Measurements from ENCODE around the gene ZNF32. TPM values are rescaled to one million over a fixed set of nuclear protein-coding genes. Genes with fewer than 3 reads are reported as not detected.

The ZNF32 gene
- total and polyA plus RNA-seq, 5 experiments from 2014 or later: 46.1 to 98.2 (median 79.1) TPM

DNA sequence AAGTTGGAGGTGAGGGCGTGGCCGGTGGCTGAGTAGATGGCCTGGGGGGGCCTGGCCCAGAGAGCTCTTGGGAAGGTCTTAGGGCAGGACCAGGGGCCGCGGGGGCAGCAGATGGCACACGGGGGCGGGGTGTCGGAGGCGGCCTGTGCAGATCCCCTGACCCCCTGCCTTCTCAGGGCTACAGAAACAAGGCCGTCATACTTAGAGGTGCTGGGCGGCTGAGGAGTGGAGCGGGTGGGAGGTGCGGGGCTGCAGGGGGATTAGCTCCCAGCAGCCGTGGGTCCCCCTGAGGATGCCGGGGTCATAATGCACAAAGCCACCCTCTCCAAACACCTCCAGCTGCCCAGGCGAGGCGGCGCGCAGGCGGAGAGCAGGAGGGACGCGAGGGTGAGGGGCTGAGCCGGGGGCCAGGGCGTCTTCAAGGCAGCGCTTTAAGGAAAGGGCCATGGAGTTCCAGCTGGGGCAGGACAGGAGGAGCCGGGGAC is 40.4 kb upstream of the ZNF32 start:
- H3K36me3 Mint-ChIP-seq: no peaks in the 10 kb centered on the region
- POLR2A ChIA-PET: interaction anchor here (1.0 to 1.2 kb wide), 2 partner anchors 40 to 341 kb away, joined by 4 to 8 read pairs; partner anchors contain the start of gene ZNF32
- H3K9me3 Mint-ChIP-seq: no peaks in the 10 kb centered on the region
- DNase-seq (no peak), ATAC-seq (no peak)
- peak overlapping the region in 5 of 10 donors; percentile 48 to 91 (median 74) for H3K27ac Mint-ChIP-seq
- peak overlapping the region; percentile 86 to 94 (median 90) for H3K4me3 Mint-ChIP-seq
- H3K27me3 Mint-ChIP-seq: peaks cover 5 to 29% (median 24%) of the 10 kb centered on the region in 5 donors
- peaks cover 5 to 13% (median 5%) of the 10 kb centered on the region in 4 donors for H3K4me1 Mint-ChIP-seq

DNA sequence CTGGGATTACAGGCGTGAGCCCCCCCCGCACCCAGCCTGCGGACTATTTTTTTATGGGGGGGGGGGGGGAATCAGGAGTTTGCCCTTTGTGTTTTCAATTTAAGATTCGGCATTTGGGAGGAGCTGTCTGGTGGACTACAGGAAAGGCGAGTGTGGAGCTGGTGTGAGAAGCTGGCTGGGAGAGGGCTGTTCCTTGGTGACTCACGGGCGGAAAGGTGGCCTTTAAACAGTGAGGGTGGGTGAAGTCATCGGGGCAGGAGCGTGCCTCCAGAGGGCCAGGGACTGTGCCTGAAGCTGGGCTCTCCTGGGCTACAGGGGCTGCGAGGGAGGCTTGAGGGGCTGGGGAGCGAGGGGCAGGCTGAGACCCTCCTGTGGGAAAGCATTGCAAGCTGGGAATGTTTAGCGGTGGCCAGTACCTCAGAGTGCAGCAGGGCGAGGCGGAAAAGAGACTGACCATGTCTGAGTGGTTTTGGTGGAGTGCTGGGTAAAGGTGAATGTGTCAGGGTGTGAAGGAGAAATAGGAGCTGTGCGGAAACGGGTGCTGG is 39.7 kb upstream of the ZNF32 start:
- H3K27ac Mint-ChIP-seq: peak overlapping the region in 3 of 10 donors; percentile 48 to 77 (median 72)
- DNase-seq (no peak), ATAC-seq (no peak)
- H3K27me3 Mint-ChIP-seq: peaks cover 9 to 27% (median 19%) of the 10 kb centered on the region in 5 donors
- H3K36me3 Mint-ChIP-seq: no peaks in the 10 kb centered on the region
- peak overlapping the region; percentile 55 to 94 (median 74) for H3K4me3 Mint-ChIP-seq
- H3K9me3 Mint-ChIP-seq: no peaks in the 10 kb centered on the region
- POLR2A ChIA-PET: no interaction called here
- peaks cover 5 to 13% (median 5%) of the 10 kb centered on the region in 4 donors for H3K4me1 Mint-ChIP-seq

DNA sequence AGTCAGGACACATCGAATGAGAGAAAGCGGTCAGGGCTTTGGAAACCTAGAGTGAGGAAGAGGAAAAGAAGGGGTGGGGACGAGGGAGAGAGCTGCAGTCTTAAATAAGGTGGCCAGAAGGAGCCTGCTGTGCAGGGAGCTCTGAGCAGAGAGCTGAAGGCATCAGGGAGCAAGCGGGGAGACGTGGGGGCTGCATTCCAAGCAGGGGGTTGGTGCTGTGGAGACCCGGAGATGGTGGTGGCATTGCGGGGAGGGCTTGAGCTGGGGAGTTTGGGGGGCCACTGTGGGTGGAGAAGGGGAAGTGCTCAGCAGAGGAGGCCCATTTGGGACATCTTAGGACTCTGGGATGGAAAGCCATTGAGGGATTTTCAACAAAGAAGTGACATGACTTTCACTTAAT is 38.7 kb upstream of the ZNF32 start:
- Mint-ChIP-seq H3K27me3 (peaks cover 9 to 27% (median 16%) of the 10 kb centered on the region in 5 donors), H3K27ac (peak overlapping the region in 3 of 10 donors; percentile 15 to 57 (median 18)), H3K36me3 (no peaks in the 10 kb centered on the region), H3K9me3 (no peaks in the 10 kb centered on the region), H3K4me1 (peaks cover 5 to 13% (median 5%) of the 10 kb centered on the region in 4 donors), H3K4me3 (peak overlapping the region in 8 of 10 donors; percentile 29 to 94 (median 66))
- ATAC-seq (no peak), DNase-seq (no peak)
- POLR2A ChIA-PET: no interaction called here

DNA sequence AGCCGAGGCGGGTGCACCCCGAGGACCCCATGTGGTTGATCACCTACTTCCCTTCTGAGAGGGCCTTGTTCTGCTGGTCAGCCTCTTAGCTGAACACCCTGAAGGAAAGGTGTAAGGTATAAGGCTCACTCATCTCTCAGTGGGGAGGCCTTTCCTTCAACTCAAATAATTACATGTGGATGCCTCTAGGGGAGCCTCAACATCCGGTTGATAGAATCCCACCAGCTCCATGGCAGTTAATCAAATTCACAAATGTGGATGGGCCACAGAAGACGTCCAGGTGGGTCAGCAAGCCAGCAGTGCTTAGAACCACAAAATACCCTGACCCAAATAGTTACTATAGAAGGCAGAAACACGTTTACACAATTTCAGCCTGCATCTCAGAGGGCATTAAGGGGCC is 37.7 kb upstream of the ZNF32 start:
- H3K27ac Mint-ChIP-seq: peak overlapping the region in 1 of 10 donors; percentile 72
- ATAC-seq (no peak), DNase-seq (no peak)
- POLR2A ChIA-PET: no interaction called here
- H3K9me3 Mint-ChIP-seq: no peaks in the 10 kb centered on the region
- H3K4me3 Mint-ChIP-seq: peak overlapping the region in 2 of 10 donors; percentile 2 to 20
- no peaks in the 10 kb centered on the region for H3K36me3 Mint-ChIP-seq
- H3K27me3 Mint-ChIP-seq: peaks cover 13 to 27% (median 22%) of the 10 kb centered on the region in 5 donors
- peaks cover 5 to 13% (median 5%) of the 10 kb centered on the region in 4 donors for H3K4me1 Mint-ChIP-seq

DNA sequence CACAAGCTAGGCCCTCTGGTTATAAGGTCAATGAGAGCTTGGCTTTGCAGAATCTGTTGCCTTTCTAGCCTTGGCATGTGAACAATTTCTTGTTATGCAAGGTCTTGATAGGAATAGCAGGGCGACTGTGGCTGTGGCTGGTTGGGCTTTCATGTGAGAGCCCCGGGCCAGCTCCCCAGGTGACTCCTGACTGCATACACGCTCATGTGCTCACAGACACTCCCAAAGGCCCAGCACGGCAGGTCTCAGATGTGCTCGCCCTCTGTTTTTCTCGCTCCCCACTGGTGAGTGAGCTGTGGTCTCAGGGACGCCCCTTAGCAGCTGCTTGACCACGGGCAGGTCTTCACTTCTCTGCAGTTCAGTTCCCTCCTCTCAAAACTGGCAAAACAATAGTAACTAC is 37.1 kb upstream of the ZNF32 start:
- H3K27me3 Mint-ChIP-seq: peaks cover 13 to 30% (median 18%) of the 10 kb centered on the region in 5 donors
- H3K4me3 Mint-ChIP-seq: no peak overlapping the region
- H3K36me3 Mint-ChIP-seq: no peaks in the 10 kb centered on the region
- H3K27ac Mint-ChIP-seq: no peak overlapping the region
- POLR2A ChIA-PET: no interaction called here
- H3K4me1 Mint-ChIP-seq: peaks cover 5 to 13% (median 5%) of the 10 kb centered on the region in 4 donors
- H3K9me3 Mint-ChIP-seq: no peaks in the 10 kb centered on the region
- no peak for ATAC-seq
- no peak for DNase-seq

DNA sequence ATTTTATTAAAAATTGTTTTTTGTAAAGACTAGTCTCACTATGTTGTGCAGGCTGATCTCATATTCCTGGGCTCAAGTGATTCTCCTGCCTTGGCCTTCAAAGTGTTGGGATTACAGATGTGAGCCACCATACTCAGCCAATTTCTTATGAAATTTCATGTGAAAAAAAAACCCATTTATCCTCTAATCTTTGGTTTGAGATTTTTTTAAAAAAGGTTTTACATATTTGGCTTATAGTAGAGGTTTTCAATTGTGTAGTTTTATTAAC is 35.5 kb upstream of the ZNF32 start:
- no peak overlapping the region for H3K4me3 Mint-ChIP-seq
- POLR2A ChIA-PET: no interaction called here

DNA sequence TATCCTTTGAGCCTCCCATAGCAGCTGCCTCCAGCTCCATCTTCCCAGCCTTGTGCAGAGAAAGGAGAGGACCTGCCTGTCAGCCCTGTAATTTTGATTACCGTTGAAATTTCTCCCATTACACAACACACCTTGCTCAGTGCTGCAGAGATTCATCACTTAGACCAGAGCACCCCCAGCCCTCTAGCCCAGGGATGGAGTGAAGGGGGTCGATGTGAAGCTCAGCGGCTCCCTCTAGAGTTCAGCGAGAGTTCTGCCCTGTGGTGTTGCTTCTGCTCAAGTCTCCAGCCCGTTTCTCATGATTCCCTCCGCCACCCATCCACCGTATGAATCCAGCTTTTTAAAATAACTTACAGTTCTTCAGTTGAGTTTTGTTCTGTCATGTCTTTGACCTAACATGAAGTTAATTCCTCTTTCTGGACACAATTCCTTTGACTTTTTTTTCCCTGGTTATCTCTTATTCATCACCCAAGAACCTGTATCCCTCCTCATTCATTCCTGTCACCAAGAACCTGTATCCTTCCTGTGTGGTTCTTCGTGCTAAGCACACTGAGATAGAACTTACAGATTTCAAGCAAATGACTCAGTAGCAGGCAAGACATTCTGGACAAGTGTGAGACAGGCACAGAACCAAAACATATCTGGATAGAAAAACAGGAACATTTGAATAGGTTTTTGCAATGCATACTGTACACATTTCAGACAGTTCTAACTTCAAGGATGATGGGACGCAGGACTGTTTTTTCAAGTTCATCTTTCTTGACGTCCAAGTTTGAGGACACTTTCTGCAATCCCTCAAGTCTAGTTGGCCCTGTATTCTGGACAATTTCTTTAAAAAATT is 35.0 kb upstream of the ZNF32 start:
- POLR2A ChIA-PET: no interaction called here
- peak in 3 of 10 donors; percentile 14 to 22 (median 19) for DNase-seq
- no peak overlapping the region for H3K27ac Mint-ChIP-seq
- peaks cover 18 to 47% (median 27%) of the 10 kb centered on the region in 5 donors for H3K27me3 Mint-ChIP-seq
- no peaks in the 10 kb centered on the region for H3K36me3 Mint-ChIP-seq
- peak; percentile 67 for ATAC-seq
- no peak overlapping the region for H3K4me3 Mint-ChIP-seq
- no peaks in the 10 kb centered on the region for H3K9me3 Mint-ChIP-seq
- H3K4me1 Mint-ChIP-seq: peaks cover 0 to 4% (median 3%) of the 10 kb centered on the region in 4 donors

More for the DNA sequence above, 35.5 kb upstream of the ZNF32 start:
- DNase-seq (no peak), ATAC-seq (no peak)
- no peak overlapping the region for H3K27ac Mint-ChIP-seq
- H3K27me3 Mint-ChIP-seq: peaks cover 15 to 41% (median 24%) of the 10 kb centered on the region in 5 donors
- H3K9me3 Mint-ChIP-seq: no peaks in the 10 kb centered on the region
- H3K4me1 Mint-ChIP-seq: peaks cover 0 to 6% (median 3%) of the 10 kb centered on the region in 4 donors
- no peaks in the 10 kb centered on the region for H3K36me3 Mint-ChIP-seq

DNA sequence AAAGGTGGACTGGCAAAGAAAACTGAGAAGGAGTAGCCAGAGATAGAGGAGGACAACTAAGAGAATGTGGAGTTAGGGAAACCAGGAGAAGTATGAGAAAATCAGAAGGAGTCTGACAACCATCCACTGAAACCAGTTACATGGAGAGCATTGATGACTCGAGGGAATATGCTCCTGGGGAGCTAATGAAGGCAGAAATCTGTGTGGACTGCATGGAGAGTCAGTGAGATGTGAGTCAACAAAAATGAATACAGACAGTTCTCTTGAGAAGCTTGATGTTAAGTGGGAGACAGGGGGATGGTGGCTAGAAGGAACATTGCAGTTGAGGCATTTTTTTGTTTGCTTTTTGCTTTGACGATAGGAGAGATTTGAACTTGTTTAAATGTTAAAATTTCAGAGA is 34.3 kb upstream of the ZNF32 start:
- DNase-seq (no peak), ATAC-seq (no peak)
- Mint-ChIP-seq H3K4me3 (no peak overlapping the region), H3K4me1 (peaks cover 0 to 2% (median under 1%) of the 10 kb centered on the region in 4 donors), H3K36me3 (no peaks in the 10 kb centered on the region), H3K9me3 (no peaks in the 10 kb centered on the region), H3K27me3 (peaks cover 19 to 54% (median 27%) of the 10 kb centered on the region in 5 donors), H3K27ac (no peak overlapping the region)
- POLR2A ChIA-PET: no interaction called here

DNA sequence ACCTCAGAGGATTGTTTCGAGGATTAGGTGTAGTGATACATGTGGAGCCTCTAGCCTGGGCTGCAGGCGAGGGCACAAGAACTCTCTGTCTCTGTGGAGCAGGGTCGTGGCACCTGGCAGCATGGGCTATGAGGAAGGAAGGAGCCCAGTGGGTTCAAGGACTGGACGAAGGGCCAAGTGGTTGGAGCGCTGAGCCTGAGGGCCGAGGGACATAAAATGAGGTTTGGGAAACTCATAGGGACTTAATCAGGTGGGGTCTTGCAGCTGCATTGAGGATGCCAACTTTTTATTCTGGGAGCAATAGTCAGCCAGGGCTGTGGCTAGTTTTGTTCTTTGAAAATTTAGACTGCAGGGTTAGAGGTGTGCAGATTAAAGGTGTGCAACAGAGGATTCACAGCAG is 33.0 kb upstream of the ZNF32 start:
- Mint-ChIP-seq H3K27me3 (peaks cover 20 to 58% (median 27%) of the 10 kb centered on the region in 5 donors), H3K36me3 (no peaks in the 10 kb centered on the region), H3K27ac (no peak overlapping the region), H3K9me3 (no peaks in the 10 kb centered on the region), H3K4me1 (peaks cover 0 to 1% (median 0%) of the 10 kb centered on the region in 4 donors), H3K4me3 (no peak overlapping the region)
- POLR2A ChIA-PET: no interaction called here
- ATAC-seq: no peak
- no peak for DNase-seq

DNA sequence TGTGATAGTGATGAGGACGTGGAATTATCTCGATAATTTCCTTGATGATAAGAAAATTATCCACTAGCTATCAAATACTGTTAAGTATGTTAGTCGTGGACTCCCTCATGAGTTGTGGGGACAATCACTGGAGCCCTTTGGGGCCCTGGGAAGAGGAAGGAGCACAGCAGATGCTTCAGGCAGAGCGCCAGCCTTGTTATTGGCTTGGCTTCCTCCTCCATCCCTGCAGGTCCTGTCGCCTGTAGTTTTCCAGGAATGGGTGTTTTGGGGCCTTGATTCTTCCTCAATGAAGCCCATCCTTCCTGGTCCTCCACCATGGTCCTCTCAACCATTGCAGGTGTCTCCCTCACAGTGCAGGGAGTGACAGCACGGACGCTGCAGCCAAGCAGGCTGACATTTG is 32.5 kb upstream of the ZNF32 start:
- ATAC-seq (no peak), DNase-seq (no peak)
- Mint-ChIP-seq H3K4me3 (no peak overlapping the region), H3K27me3 (peaks cover 20 to 58% (median 27%) of the 10 kb centered on the region in 5 donors), H3K4me1 (peaks cover 0 to 1% (median 0%) of the 10 kb centered on the region in 4 donors), H3K27ac (no peak overlapping the region), H3K9me3 (no peaks in the 10 kb centered on the region), H3K36me3 (no peaks in the 10 kb centered on the region)
- POLR2A ChIA-PET: no interaction called here

DNA sequence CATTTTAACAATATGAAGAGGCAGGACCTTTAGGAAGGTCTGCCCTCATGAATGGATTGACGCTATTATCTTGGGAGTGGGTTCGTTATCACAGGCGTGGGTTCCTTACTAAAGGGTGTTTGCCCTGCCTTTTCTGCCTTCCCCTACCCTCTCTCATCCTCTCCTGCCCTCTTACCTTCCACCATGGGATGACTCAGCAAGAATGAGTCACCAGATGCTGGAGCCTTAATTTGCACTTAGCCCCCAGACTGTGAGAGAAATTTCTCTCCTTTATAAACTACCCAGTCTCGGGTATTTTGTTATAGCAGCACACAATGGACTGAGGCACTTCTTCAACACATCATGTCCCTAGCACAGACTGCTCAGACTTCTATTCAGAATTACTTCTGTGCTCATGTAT is 31.4 kb upstream of the ZNF32 start:
- Mint-ChIP-seq H3K27ac (no peak overlapping the region), H3K9me3 (no peaks in the 10 kb centered on the region), H3K4me3 (no peak overlapping the region), H3K4me1 (peaks cover 0 to 1% (median 0%) of the 10 kb centered on the region in 4 donors), H3K36me3 (no peaks in the 10 kb centered on the region), H3K27me3 (peaks cover 20 to 58% (median 27%) of the 10 kb centered on the region in 5 donors)
- ATAC-seq (no peak), DNase-seq (no peak)
- POLR2A ChIA-PET: no interaction called here

DNA sequence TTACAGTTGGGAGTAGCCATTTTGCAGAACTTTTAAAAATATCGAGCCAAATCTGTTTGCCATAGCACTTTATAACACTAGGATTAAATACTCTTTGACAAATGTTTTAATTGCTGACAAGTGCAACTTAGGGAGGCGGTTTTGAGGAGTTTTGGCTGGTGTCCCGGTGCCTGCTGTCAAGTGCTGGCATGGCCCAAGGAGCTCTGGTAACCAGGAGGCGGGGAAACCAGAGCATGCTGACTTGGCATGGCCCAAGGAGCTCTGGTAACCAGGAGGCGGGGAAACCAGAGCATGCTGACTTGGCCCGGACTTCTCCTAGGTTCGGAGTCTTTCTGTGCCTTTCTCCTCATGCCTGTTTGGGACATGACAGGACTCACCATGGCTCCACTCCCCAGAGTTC is 30.8 kb upstream of the ZNF32 start:
- no peaks in the 10 kb centered on the region for H3K9me3 Mint-ChIP-seq

DNA sequence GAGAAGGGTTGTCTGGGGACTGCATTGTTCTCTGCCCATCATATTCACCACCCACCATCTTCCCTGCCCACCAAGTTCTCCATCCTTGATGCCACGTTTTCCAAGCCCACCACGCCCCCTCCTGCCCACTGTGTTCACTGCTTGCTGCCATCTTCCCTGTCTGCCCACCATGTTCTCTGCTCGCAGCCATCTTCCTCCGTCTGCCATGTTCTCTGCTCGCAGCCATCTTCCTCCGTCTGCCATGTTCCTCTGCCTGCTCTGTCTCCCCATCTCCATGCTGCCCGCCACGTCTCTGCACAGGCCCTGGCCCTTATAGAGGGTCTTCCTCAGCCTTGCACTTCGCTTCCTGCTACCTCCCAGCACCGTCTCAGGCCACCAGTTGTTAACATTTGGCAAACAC is 30.0 kb upstream of the ZNF32 start:
- Mint-ChIP-seq H3K36me3 (no peaks in the 10 kb centered on the region), H3K27ac (no peak overlapping the region), H3K4me1 (peaks cover 0 to 1% (median 0%) of the 10 kb centered on the region in 4 donors), H3K27me3 (peaks cover 21 to 57% (median 28%) of the 10 kb centered on the region in 5 donors), H3K4me3 (no peak overlapping the region), H3K9me3 (no peaks in the 10 kb centered on the region)
- DNase-seq (no peak), ATAC-seq (no peak)
- POLR2A ChIA-PET: no interaction called here

More for the DNA sequence above, 30.8 kb upstream of the ZNF32 start:
- POLR2A ChIA-PET: no interaction called here
- Mint-ChIP-seq H3K4me1 (peaks cover 0 to 1% (median 0%) of the 10 kb centered on the region in 4 donors), H3K4me3 (no peak overlapping the region), H3K27me3 (peaks cover 23 to 58% (median 28%) of the 10 kb centered on the region in 5 donors), H3K36me3 (no peaks in the 10 kb centered on the region), H3K27ac (no peak overlapping the region)
- DNase-seq (no peak), ATAC-seq (no peak)
